HEK293 (cell line): ENCODE data around the gene APCDD1.

Experiments
- ZNF10 ChIP-seq: fragments of 450-650 bp; formaldehyde crosslinking; IDR thresholded peaks from 2 replicates; pipeline ENCODE4 v1.5.1; 2017; ENCODE audit warnings: missing biosample characterization, missing genetic modification characterization
- ZNF837 ChIP-seq: fragments of 450-650 bp; formaldehyde crosslinking; IDR thresholded peaks from 2 replicates; pipeline ENCODE4 v1.5.1; 2016; ENCODE audit warnings: missing biosample characterization, missing genetic modification characterization

DNA sequence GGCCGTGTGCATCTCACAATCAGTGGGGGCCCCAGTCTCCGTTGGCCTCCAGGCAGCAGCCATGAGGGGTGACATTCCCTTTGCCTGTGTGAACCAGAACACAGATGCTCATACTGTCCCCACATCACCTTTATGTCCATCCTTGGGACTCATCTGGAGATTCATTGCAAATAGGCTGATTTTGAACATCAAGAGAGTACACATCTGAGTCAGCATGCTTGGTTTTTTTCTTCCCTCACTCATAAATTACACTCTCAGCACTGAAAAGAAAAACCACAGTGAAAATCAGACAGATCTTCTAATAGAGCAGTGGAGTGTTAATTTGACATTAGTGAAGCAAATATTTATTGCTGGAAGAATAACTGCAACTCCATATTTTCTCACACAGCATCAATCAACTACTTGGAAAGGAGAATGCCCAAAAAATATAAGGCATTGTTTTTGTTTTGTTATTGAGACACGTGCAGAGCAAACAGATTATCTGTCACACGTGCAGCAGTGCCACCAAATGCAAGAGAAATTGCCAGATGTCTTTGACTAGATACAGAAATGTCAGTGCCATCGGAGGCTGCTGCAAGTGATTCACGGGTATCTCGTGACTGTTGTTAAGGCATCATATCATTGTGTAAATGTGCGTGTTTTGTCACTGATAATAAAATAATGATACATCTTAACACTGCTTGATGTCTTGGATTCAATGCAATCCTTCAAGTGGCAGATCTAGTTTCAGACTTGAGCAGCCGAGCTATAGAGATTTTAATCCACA is 10.9 kb downstream of the APCDD1 start:
- TF ChIP-seq ZNF10 (tag by site-specific recombination), result no peak
- TF ChIP-seq ZNF837, result no peak
